ENCODE measurements around the gene PAK5.

DNA sequence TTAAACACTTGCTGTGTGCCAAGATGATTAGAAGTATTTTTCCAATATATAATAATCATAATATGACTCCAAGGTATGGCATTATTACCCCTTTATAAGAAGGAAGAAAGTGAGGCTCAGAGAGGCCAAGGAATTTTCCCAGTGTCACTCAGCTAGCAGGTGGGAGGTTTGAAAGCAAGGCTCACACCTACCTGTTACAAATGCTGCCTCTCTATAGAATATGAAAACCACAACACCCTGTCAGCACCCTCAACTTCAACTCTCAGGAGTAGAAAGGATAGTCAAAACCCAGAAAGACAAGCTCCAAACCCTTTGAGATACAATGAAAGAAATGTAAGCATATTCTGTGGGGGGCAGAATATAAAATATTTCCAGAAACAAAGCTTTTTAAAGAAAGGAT, 247.8 kb downstream of the PAK5 start:
- TF ChIP-seq, protein P1, sequence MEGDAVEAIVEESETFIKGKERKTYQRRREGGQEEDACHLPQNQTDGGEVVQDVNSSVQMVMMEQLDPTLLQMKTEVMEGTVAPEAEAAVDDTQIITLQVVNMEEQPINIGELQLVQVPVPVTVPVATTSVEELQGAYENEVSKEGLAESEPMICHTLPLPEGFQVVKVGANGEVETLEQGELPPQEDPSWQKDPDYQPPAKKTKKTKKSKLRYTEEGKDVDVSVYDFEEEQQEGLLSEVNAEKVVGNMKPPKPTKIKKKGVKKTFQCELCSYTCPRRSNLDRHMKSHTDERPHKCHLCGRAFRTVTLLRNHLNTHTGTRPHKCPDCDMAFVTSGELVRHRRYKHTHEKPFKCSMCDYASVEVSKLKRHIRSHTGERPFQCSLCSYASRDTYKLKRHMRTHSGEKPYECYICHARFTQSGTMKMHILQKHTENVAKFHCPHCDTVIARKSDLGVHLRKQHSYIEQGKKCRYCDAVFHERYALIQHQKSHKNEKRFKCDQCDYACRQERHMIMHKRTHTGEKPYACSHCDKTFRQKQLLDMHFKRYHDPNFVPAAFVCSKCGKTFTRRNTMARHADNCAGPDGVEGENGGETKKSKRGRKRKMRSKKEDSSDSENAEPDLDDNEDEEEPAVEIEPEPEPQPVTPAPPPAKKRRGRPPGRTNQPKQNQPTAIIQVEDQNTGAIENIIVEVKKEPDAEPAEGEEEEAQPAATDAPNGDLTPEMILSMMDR (IDR thresholded peaks at IDR 0.05; ENCODE audit: insufficient read depth, low read length, poor library complexity, severe bottlenecking) = no peak
- no peak for TF ChIP-seq EZH2phosphoT487 (conservative IDR thresholded peaks at IDR 0.05; ENCODE audit: low read length)

Measured in SU-DHL-6 (cell line).